CD4-positive, alpha-beta T cell (primary cell): ENCODE measurements around the gene TRRAP. TPM values are rescaled to one million over a fixed set of nuclear protein-coding genes. Genes with fewer than 3 reads are reported as not detected.
A peak's percentile ranks its signal among the peaks of the same experiment; 100 is the strongest.

Experiments used
- ATAC-seq: fragments of 200-7000 bp; cut with Tn5 transposase; one replicate; pipeline ENCODE4 v1.10.0; 2022; ENCODE audit warnings: mild to moderate bottlenecking; ENCODE audit not compliant: poor library complexity
- CTCF ChIA-PET: fragments of 350-600 bp; sonication (Branson Sonifier 250); formaldehyde crosslinking; loops from one replicate; lab custom pipeline; 2021; ENCODE audit warnings: antibody characterized with exemption, inconsistent platforms; lab: Charles Lee
- POLR2A ChIA-PET: fragments of 350-600 bp; sonication (Branson Sonifier 250); formaldehyde crosslinking; loops from one replicate; lab custom pipeline; 2021; ENCODE audit warnings: antibody characterized with exemption, inconsistent platforms; lab: Charles Lee
- DNase-seq, 14 experiments: peaks; one replicate each; pipeline ENCODE4 v3.0.0-alpha.2; 2013 to 2020; ENCODE audit warnings: mixed read lengths in 2 of 14
- H3K27ac ChIP-seq, 2 donors: one replicate each; pipeline versions ENCODE4 v1.5.1 to v1.7.0; 2013; ENCODE audit warnings: low read length in 2 of 2, low read depth in 1 of 2, mild to moderate bottlenecking in 1 of 2
- H3K27me3 ChIP-seq, 2 experiments: 1 replicate in 1 of 2; 2 replicates in 1 of 2; pipeline versions ENCODE4 v1.6.1 to v1.7.0; 2013; ENCODE audit warnings: low read length in 2 of 2, control low read depth in 1 of 2, mild to moderate bottlenecking in 1 of 2, moderate library complexity in 1 of 2; ENCODE audit not compliant: insufficient read depth in 2 of 2, control insufficient read depth in 1 of 2
- H3K36me3 ChIP-seq: one replicate; pipeline ENCODE4 v1.6.1; 2013; ENCODE audit warnings: low read length, control low read depth; ENCODE audit not compliant: insufficient read depth
- H3K4me1 ChIP-seq: one replicate; pipeline ENCODE4 v1.6.1; 2013; ENCODE audit warnings: low read length, control low read depth; ENCODE audit not compliant: insufficient read depth
- H3K4me3 ChIP-seq: one replicate; pipeline ENCODE4 v1.5.1; 2013; ENCODE audit warnings: mild to moderate bottlenecking, low read length, moderate library complexity
- H3K9me3 ChIP-seq, 2 experiments: 1 replicate in 1 of 2; 2 replicates in 1 of 2; pipeline versions ENCODE4 v1.6.1 to v1.7.0; 2013; ENCODE audit warnings: low read length in 2 of 2, mild to moderate bottlenecking in 2 of 2, control low read depth in 1 of 2, moderate library complexity in 1 of 2; ENCODE audit not compliant: control insufficient read depth in 1 of 2, insufficient read depth in 1 of 2
- H3K27ac Mint-ChIP-seq: one replicate; pipeline ENCODE4 v1.8.0; 2020; ENCODE audit warnings: mixed read lengths
- H3K27me3 Mint-ChIP-seq: one replicate; pipeline ENCODE4 v1.8.0; 2021; ENCODE audit warnings: mixed read lengths
- H3K36me3 Mint-ChIP-seq: one replicate; pipeline ENCODE4 v1.8.0; 2021; ENCODE audit warnings: low read depth, mixed read lengths
- H3K4me1 Mint-ChIP-seq: one replicate; pipeline ENCODE4 v1.8.0; 2021; ENCODE audit warnings: low read depth, mixed read lengths
- H3K4me3 Mint-ChIP-seq: one replicate; pipeline ENCODE4 v1.8.0; 2020; ENCODE audit warnings: mild to moderate bottlenecking, mixed read lengths
- H3K9me3 Mint-ChIP-seq: one replicate; pipeline ENCODE4 v1.8.0; 2020; ENCODE audit warnings: mixed read lengths
- intact Hi-C, 2 experiments: fragments of 100-400 bp; cut with DNase I in 1 of 2; cut with micrococcal nuclease in 1 of 2; formaldehyde crosslinking; loops; one replicate each; pipeline versions ENCODE4 v1.15.1 to v1.9.0; 2023 to 2025; cut with DNase I, micrococcal nuclease
- total RNA-seq, 174 experiments: library from RNA in 2 of 174; stranded (reverse) in 2 of 174; gene quantifications; one replicate each; pipeline ENCODE4 v1.2.3 and lab custom pipeline; 2021 to 2026
- TF ChIP-seq, protein P1 (sequence below): fragments of 200-600 bp; IDR thresholded peaks from one replicate; pipeline ENCODE4 v1.8.0; 2022; ENCODE audit warnings: antibody characterized with exemption, mild to moderate bottlenecking

Gene TRRAP
- total RNA-seq, 2 experiments from 2014 or later: 47.9 to 48.3 TPM

DNA sequence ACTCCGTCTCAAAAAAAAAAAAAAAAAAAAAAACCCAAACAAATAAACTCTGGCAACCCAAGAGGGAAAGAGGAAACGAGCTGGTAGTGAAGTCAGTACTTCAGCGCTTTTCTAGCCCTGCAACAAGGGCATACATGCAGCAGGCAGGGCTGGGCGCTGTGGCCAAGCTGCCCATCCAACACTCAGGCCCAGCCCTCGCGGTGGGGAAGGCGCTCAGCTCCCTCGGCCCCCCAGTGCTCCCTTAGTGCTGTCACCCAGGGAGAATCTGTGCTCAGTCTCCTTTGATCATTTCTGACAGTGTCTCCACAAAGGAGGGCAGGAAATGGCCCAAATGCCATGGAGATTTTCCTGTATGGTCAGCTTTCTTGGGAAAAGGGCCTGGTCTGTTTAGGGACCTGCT is 168.4 kb downstream of the TRRAP start:
- POLR2A ChIA-PET: no interaction called here
- Histone ChIP-seq H3K36me3 (peaks cover 84% of the 10 kb centered on the region), H3K4me1 (no peaks in the 10 kb centered on the region), H3K9me3 (no peaks in the 10 kb centered on the region), H3K4me3 (no peak overlapping the region), H3K27me3 (no peaks in the 10 kb centered on the region), H3K27ac (no peak overlapping the region)
- no peak overlapping the region for H3K4me3 Mint-ChIP-seq
- H3K27me3 Mint-ChIP-seq: no peaks in the 10 kb centered on the region
- H3K36me3 Mint-ChIP-seq: peaks cover 90% of the 10 kb centered on the region
- ATAC-seq (no peak), DNase-seq (no peak)
- no peaks in the 10 kb centered on the region for H3K4me1 Mint-ChIP-seq
- TF ChIP-seq, protein P1, sequence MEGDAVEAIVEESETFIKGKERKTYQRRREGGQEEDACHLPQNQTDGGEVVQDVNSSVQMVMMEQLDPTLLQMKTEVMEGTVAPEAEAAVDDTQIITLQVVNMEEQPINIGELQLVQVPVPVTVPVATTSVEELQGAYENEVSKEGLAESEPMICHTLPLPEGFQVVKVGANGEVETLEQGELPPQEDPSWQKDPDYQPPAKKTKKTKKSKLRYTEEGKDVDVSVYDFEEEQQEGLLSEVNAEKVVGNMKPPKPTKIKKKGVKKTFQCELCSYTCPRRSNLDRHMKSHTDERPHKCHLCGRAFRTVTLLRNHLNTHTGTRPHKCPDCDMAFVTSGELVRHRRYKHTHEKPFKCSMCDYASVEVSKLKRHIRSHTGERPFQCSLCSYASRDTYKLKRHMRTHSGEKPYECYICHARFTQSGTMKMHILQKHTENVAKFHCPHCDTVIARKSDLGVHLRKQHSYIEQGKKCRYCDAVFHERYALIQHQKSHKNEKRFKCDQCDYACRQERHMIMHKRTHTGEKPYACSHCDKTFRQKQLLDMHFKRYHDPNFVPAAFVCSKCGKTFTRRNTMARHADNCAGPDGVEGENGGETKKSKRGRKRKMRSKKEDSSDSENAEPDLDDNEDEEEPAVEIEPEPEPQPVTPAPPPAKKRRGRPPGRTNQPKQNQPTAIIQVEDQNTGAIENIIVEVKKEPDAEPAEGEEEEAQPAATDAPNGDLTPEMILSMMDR: no peak
- H3K9me3 Mint-ChIP-seq: no peaks in the 10 kb centered on the region
- no peak overlapping the region for H3K27ac Mint-ChIP-seq
- intact Hi-C loops: no loop called here
- CTCF ChIA-PET: no interaction called here

DNA sequence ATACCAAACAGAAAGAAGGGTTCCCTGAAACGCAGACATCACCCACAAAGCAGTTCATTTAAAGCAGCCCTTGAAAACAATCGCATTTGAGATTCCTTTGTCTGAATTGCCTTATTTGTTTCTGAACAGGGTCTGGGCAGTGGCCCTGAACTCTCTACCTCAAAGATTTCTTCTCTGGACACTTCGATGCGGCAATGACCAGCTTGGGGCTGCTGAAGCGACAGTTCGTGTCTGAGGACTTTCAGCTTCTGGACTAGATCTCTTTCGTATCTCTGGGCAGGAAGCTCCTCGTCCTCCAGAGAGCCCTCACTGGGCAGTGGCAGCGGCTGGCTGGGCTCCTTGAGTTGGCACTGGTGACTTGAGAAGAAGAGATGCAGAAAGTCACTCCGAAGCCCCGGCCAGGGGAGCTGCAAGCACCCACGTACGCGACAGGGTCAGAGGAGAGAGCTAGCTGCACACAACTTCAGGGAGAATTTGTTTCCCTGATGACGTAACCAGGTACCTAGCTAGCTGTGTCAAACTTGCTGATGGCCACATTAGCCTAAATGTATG is 169.3 kb downstream of the TRRAP start:
- Histone ChIP-seq H3K4me3 (no peak overlapping the region), H3K9me3 (no peaks in the 10 kb centered on the region), H3K27ac (no peak overlapping the region), H3K27me3 (no peaks in the 10 kb centered on the region), H3K36me3 (peaks cover 85% of the 10 kb centered on the region), H3K4me1 (no peaks in the 10 kb centered on the region)
- POLR2A ChIA-PET: no interaction called here
- Mint-ChIP-seq H3K27me3 (no peaks in the 10 kb centered on the region), H3K9me3 (no peaks in the 10 kb centered on the region), H3K4me3 (no peak overlapping the region), H3K27ac (no peak overlapping the region), H3K4me1 (no peaks in the 10 kb centered on the region), H3K36me3 (peaks cover 92% of the 10 kb centered on the region)
- intact Hi-C loops: no loop called here
- no peak for DNase-seq
- TF ChIP-seq, protein P1: no peak
- CTCF ChIA-PET: no interaction called here
- ATAC-seq: no peak

DNA sequence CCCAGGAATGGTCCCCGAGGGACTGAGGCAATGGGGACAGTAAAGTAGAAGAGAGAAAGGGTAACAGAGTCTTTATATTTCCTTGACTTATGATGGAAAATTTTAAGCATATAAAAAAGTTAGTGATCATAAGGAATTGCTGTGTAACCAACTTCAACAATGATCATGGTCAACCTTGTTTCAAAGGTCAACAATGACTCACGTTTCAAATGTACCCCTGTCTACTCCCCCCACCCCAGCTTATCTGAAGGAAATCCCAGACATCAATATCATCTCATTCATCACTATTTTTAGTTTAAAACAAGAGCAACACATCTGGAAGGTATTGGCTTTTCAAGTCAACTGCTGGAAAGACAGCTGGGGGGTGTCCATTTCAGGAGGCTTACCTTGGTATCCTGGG is 172.6 kb downstream of the TRRAP start:
- Mint-ChIP-seq H3K4me3 (no peak overlapping the region), H3K27me3 (no peaks in the 10 kb centered on the region), H3K36me3 (peaks cover 93% of the 10 kb centered on the region), H3K4me1 (no peaks in the 10 kb centered on the region), H3K27ac (peak overlapping the region; percentile 29), H3K9me3 (no peaks in the 10 kb centered on the region)
- DNase-seq (no peak), ATAC-seq (no peak)
- intact Hi-C loops: no loop called here
- Histone ChIP-seq H3K4me1 (no peaks in the 10 kb centered on the region), H3K9me3 (no peaks in the 10 kb centered on the region), H3K27me3 (no peaks in the 10 kb centered on the region), H3K4me3 (no peak overlapping the region), H3K27ac (no peak overlapping the region), H3K36me3 (peaks cover 80% of the 10 kb centered on the region)
- CTCF ChIA-PET: no interaction called here
- POLR2A ChIA-PET: interaction anchor here (1.0 kb wide), 1 partner anchor 94 kb away, joined by 3 read pairs; no protein-coding TSS in a partner anchor
- TF ChIP-seq, protein P1: no peak
